ENCODE data around the gene KCNQ1.

DNA sequence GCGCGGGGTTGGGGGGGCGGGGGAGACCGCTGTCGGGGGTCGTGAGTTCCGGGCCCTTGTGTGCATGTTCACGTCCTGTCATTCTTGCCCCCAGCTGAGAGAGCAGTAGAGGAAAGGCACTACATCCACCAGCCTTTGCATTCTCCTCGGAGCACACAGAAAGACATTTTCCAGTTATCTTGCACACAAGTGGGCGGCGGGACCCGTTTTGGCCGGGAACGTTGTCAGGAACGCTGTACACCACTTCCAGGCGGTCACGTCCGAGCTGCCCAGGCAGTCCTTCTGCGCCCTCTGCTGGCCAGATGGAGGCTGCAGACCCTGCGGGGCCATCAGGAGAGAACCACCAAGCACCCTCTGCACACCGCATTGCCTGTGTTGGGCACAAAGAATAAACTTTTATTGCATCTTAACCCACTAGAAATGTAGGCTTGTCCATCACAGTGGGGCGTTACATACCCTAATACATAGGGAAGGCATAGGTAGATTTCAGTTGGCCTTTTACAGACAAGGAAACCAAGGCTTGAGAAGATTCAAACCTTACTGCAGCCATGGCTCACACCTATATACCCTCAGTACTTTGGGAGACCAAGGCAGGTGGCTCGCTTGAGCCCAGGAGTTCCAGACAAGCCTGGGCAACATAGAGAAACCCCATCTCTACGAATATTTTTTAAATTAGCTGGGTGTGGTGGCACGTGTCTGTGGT lies 443.6 kb downstream of the KCNQ1 start:
- TF ChIP-seq POLR2A (IDR thresholded peaks at IDR 0.05; ENCODE audit: low read depth, low read length) (no peak), POLR2AphosphoS5 (IDR thresholded peaks at IDR 0.05; ENCODE audit: low read depth, low read length) (no peak), SPI1 (IDR thresholded peaks at IDR 0.05; ENCODE audit: low read depth, low read length) (no peak)

All from GM12891 (cell line).